ENCODE data around the gene ABLIM1.

DNA sequence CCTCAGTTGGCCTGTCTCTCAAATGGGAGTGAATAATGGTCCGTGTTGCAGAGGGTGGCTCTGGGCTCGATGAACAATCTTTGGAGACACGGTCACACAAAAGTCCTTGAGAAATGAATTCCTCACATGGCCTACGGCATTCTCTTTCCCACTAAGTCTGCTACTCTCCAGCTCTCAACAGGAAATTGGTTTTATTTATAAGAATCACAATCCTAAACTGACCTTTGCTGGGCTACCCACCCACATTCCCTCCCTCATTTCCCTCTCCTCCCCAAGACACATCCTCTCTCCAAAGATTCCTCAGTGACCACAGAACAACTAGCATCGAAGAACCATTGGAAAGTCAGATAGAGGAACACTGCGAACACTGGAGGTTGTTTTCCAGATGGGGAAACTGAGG, 258.5 kb downstream of the ABLIM1 start:
- TF ChIP-seq, protein P1, sequence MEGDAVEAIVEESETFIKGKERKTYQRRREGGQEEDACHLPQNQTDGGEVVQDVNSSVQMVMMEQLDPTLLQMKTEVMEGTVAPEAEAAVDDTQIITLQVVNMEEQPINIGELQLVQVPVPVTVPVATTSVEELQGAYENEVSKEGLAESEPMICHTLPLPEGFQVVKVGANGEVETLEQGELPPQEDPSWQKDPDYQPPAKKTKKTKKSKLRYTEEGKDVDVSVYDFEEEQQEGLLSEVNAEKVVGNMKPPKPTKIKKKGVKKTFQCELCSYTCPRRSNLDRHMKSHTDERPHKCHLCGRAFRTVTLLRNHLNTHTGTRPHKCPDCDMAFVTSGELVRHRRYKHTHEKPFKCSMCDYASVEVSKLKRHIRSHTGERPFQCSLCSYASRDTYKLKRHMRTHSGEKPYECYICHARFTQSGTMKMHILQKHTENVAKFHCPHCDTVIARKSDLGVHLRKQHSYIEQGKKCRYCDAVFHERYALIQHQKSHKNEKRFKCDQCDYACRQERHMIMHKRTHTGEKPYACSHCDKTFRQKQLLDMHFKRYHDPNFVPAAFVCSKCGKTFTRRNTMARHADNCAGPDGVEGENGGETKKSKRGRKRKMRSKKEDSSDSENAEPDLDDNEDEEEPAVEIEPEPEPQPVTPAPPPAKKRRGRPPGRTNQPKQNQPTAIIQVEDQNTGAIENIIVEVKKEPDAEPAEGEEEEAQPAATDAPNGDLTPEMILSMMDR (IDR thresholded peaks at IDR 0.05): no peak
- TF ChIP-seq ZFX (IDR thresholded peaks at IDR 0.05; ENCODE audit: borderline replicate concordance): no peak

All from 22Rv1 (cell line).